ENCODE data around the gene GALNTL6. TPM values are rescaled to one million over a fixed set of nuclear protein-coding genes. Genes with fewer than 3 reads are reported as not detected.

Gene GALNTL6
- total RNA-seq, 1 experiment from 2014 or later: not detected

DNA sequence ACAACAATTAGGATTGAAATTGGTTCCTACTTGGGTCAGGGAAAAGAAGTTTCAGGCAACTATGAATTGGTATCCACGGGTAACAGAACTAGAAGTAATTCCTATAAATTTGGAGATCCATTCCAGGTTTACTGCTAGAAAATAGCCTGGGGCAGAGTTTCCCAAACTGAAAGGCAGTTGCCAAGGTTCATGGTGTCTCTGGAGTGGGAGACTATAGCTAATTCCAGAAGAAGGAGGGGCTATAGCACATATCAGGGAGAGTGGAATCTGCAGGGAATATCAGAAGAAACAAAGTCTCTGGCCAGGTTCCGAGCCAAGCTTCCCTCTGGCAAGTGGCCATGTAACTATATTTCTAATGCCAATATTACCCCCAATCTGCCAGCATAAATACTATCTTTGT, 166.3 kb downstream of the GALNTL6 start:
- Histone ChIP-seq H3K56ac (ENCODE audit: insufficient read length, low read depth, low read length) (no peak overlapping the region), H3K79me2 (ENCODE audit: insufficient read depth, low read length) (no peaks in the 10 kb centered on the region), H2BK5ac (ENCODE audit: insufficient read length, low read length) (no peak overlapping the region), H3K9me3 (ENCODE audit: control insufficient read depth, low read depth, low read length) (no peaks in the 10 kb centered on the region), H3K4ac (ENCODE audit: low read depth, low read length) (no peak overlapping the region), H3K27me3 (ENCODE audit: insufficient read depth, low read length) (no peaks in the 10 kb centered on the region), H3T11ph (ENCODE audit: low read length) (no peak overlapping the region), H3K9ac (ENCODE audit: extremely low read depth, insufficient read length, low read length) (no peak overlapping the region), H2BK15ac (ENCODE audit: low read depth, low read length) (no peak overlapping the region), H3K4me2 (ENCODE audit: insufficient read depth, insufficient read length, low read length) (no peak overlapping the region), H3K79me1 (ENCODE audit: insufficient read depth, low read depth, low read length, poor library complexity, severe bottlenecking) (no peaks in the 10 kb centered on the region), H2BK12ac (ENCODE audit: insufficient read length, low read depth, low read length) (no peak overlapping the region), H3K14ac (ENCODE audit: insufficient read depth, low read length) (no peak overlapping the region), H3K23me2 (ENCODE audit: insufficient read length, low read depth, low read length, poor library complexity, severe bottlenecking) (no peaks in the 10 kb centered on the region), H2BK120ac (ENCODE audit: low read depth, low read length, poor library complexity, severe bottlenecking) (no peak overlapping the region), H2BK20ac (ENCODE audit: low read depth, low read length, poor library complexity, severe bottlenecking) (no peak overlapping the region), H3K23ac (ENCODE audit: insufficient read length, low read depth, low read length) (no peak overlapping the region), H4K20me1 (ENCODE audit: control insufficient read depth, insufficient read depth, insufficient read length) (no peaks in the 10 kb centered on the region), H2AK5ac (ENCODE audit: insufficient read length, low read length) (no peak overlapping the region), H2AFZ (ENCODE audit: low read length) (no peak overlapping the region), H4K91ac (ENCODE audit: insufficient read length, low read depth, low read length) (no peak overlapping the region), H3K4me1 (ENCODE audit: insufficient read depth, low read length) (no peaks in the 10 kb centered on the region; the same call in 1 of the 2 replicates), H3K18ac (ENCODE audit: insufficient read length, low read depth, low read length) (no peak overlapping the region), H4K5ac (ENCODE audit: insufficient read length, low read depth, low read length) (no peak overlapping the region), H4K8ac (replicated peaks; ENCODE audit: insufficient read length, low read depth, low read length) (no peak overlapping the region), H3K27ac (ENCODE audit: insufficient read length, low read depth, low read length) (no peak overlapping the region)
- Mint-ChIP-seq H3K27me3 (ENCODE audit: low read depth) (no peaks in the 10 kb centered on the region), H3K4me3 (no peak overlapping the region), H3K27ac (no peak overlapping the region), H3K4me1 (peaks cover 8 to 9% of the 10 kb centered on the region in 2 experiments), H3K36me3 (ENCODE audit: insufficient read depth in 1 of 3, low read depth in 3 of 3) (no peaks in the 10 kb centered on the region; a peak in 1 of 7 replicates), H3K9me3 (no peaks in the 10 kb centered on the region)
- no peak for DNase-seq
- no peak for TF ChIP-seq CTCF (conservative IDR thresholded peaks at IDR 0.05)
- WGBS (ENCODE audit: extremely low coverage, insufficient read length, low lambda C conversion rate): no CpG with 5 or more reads among the region's 2 CpGs
